ENCODE measurements around the gene SNX10. TPM values are rescaled to one million over a fixed set of nuclear protein-coding genes. Genes with fewer than 3 reads are reported as not detected.
A peak's percentile ranks its signal among the peaks of the same experiment; 100 is the strongest.

SNX10 gene
- total and polyA plus RNA-seq, 2 of the 8 experiments (the other 6 are each of a cell fraction or from before 2014, with no cell fraction given) = 4.4 to 9.6 TPM

DNA sequence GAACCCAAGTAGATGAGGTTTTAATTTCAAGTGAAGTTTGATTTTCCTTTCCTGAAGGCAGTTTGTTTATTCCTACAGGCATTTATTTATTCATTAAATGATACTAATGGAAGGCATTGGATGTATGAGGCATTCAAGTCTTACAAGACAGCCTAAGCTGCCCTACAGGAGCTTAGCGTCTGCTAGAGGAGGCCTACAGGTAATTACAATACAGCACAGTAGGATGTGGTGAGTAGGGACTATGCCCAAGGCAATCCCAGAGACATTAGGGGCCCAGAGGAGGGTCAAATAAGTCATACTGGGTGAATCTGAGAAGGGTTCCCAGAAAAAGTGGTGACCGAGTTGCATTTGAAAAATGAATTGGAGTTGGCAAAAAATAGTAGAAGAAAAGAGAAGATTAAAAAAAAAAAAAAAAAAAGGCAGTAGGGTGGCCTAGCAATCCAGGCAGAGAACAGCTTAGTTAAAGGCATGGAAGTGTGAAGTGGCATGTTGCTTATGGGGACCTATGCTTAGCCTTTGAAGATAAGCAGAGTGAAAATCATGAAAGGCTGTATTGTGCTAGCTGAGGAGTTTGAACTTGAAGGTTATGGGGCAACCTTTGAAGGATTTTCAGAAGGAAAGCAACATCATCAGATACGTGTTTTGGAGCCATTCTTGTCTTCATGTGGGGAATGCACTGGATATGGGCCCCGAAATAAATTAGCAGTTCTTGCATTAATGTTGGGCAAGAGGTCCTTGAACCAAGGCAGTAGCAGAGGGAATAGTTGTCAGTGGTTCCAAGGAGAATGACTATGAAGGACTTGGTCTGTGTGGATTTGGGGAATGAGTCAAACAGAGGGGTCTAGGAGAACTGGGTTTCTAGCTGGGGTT is 65.5 kb downstream of the SNX10 start:
- TF ChIP-seq RAD21 (IDR thresholded peaks at IDR 0.05 in 1 of 2, conservative IDR thresholded peaks at IDR 0.05 in 1 of 2; ENCODE audit: low read depth in 2 of 2, low read length in 2 of 2) (0 out of 4 replicates have a peak, but pooled peaks of 1 of the 2 experiments have one; percentile 13), POU5F1 (IDR thresholded peaks at IDR 0.05; ENCODE audit: low read depth, low read length) (no peak)
- no peaks in the 10 kb centered on the region for H3K9me3 ChIP-seq (ENCODE audit: insufficient read depth in 2 of 2, low read depth in 1 of 2, low read length in 1 of 2)
- H3K23me2 ChIP-seq (ENCODE audit: low read depth, low read length) = no peaks in the 10 kb centered on the region
- no peak overlapping the region for H2AK5ac ChIP-seq (ENCODE audit: low read depth, low read length)
- H2BK20ac ChIP-seq (ENCODE audit: low read length) = no peak overlapping the region
- no peaks in the 10 kb centered on the region for H3K79me1 ChIP-seq (ENCODE audit: low read depth, low read length)
- H2BK12ac ChIP-seq (ENCODE audit: low read depth, low read length) = no peak overlapping the region
- no peaks in the 10 kb centered on the region; a peak in 1 of 7 replicates for H3K4me1 ChIP-seq (replicated peaks in 1 of 4; ENCODE audit: control insufficient read depth in 3 of 4, insufficient read depth in 4 of 4, low read length in 3 of 4)
- no peak for DNase-seq (ENCODE audit: low read depth in 1 of 2, low spot score in 2 of 2)
- POLR2A ChIA-PET (ENCODE audit: partially characterized antibody) = interaction anchor here (0.5 to 2.0 kb wide), 5 partner anchors 20 to 165 kb away, joined by 3 to 8 read pairs (median 3); no protein-coding TSS in a partner anchor
- H3K79me2 ChIP-seq (ENCODE audit: control insufficient read depth in 1 of 2, insufficient read depth in 2 of 2, low read length in 2 of 2) = no peaks in the 10 kb centered on the region
- no peak overlapping the region for H3K4me3 ChIP-seq (ENCODE audit: extremely low read depth in 1 of 4, insufficient read depth in 2 of 4, low read depth in 3 of 4, low read length in 4 of 4)
- no peak overlapping the region for H3K4ac ChIP-seq (replicated peaks; ENCODE audit: insufficient read length, low read depth, low read length)
- H3K27ac ChIP-seq (ENCODE audit: low read depth, low read length) = no peak overlapping the region
- no peak overlapping the region; a peak in 1 of 7 replicates for H3K9ac ChIP-seq (replicated peaks in 1 of 4; ENCODE audit: extremely low read depth in 1 of 4, low read depth in 3 of 4, low read length in 3 of 4)
- H4K20me1 ChIP-seq (replicated peaks in 1 of 2; ENCODE audit: control insufficient read depth in 1 of 2, insufficient read depth in 2 of 2, low read length in 2 of 2) = no peaks in the 10 kb centered on the region
- H4K8ac ChIP-seq (ENCODE audit: extremely low read depth, insufficient read depth, low read length) = no peak overlapping the region
- CTCF ChIA-PET (ENCODE audit: partially characterized antibody) = interaction anchor here (0.7 to 2.2 kb wide), 14 partner anchors 8 to 466 kb away, joined by 3 to 9 read pairs (median 3); no protein-coding TSS in a partner anchor
- H3K36me3 ChIP-seq (ENCODE audit: control insufficient read depth in 2 of 4, insufficient read depth in 4 of 4, low read length in 3 of 4) = no peaks in the 10 kb centered on the region
- H3K4me2 ChIP-seq (ENCODE audit: insufficient read depth in 1 of 2, low read depth in 2 of 2, low read length in 2 of 2) = no peak overlapping the region
- 67% methylated on average over 4 of the region's 4 CpGs; no CpG with 5 or more reads in 1 of the 2 experiments for WGBS, 2 experiments (ENCODE audit: extremely low coverage in 1 of 2, insufficient coverage in 1 of 2, insufficient read length in 1 of 2, insufficient replicate concordance in 2 of 2, low coverage in 1 of 2, low lambda C conversion rate in 2 of 2, missing lambda C conversion rate in 1 of 2)
- no peak overlapping the region for H4K91ac ChIP-seq (replicated peaks; ENCODE audit: insufficient read length, low read length)
- H2BK15ac ChIP-seq (ENCODE audit: low read length) = no peak overlapping the region
- no peak overlapping the region for H4K5ac ChIP-seq (ENCODE audit: insufficient read length, low read depth, low read length)
- no peak for FAIRE-seq
- no peak overlapping the region for H3K18ac ChIP-seq (ENCODE audit: extremely low read depth, low read length)
- no peaks in the 10 kb centered on the region for H3K27me3 ChIP-seq (replicated peaks in 1 of 4; ENCODE audit: control insufficient read depth in 3 of 4, extremely low read depth in 1 of 4, insufficient read depth in 3 of 4, low read length in 3 of 4)
- H3K23ac ChIP-seq (ENCODE audit: insufficient read length) = no peak overlapping the region
- no peak overlapping the region for H3K14ac ChIP-seq (ENCODE audit: insufficient read length)
- H2BK5ac ChIP-seq (ENCODE audit: low read depth, low read length) = no peak overlapping the region
- H2BK120ac ChIP-seq (replicated peaks; ENCODE audit: low read depth, low read length) = no peak overlapping the region
- H3K56ac ChIP-seq (replicated peaks; ENCODE audit: insufficient read length, low read depth, low read length) = no peak overlapping the region
- H2AFZ ChIP-seq (ENCODE audit: low read length) = no peak overlapping the region

Measured in H1 (cell line).